AML-193 (cell line): ENCODE measurements around the gene RAPGEF4.
"Not testable (repeated sequence)": the region's sequence is repeated elsewhere in the genome, so short reads cannot be mapped to it uniquely, and the experiment has no call there.

Experiments used
- DNase-seq, 2 experiments: peaks; one replicate each; lab custom pipeline; 2025; lab: John Stamatoyannopoulos, UW

Gene RAPGEF4

GRCh38 chr2:173033084-173033483, 297.4 kb downstream of the RAPGEF4 start:
- no peak for DNase-seq

DNA sequence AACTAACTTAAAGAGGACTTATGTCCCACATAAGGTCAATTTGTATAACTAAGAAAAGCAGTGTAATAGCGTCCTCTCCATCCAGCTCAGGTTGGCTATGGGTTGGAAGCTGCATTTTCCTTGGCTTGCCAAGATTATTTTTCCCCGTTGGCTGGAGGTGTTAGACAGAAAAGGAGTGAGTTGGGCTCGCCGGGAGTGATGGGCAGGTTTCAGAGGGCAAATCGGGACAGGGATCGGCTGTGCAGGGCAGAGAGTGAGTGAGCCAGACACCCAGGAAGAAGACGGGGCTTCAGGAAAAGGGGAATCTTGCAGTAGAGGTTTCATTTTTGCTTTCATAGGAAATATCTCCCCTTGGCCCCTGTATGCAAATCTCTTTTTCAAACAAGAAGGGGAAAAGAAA, 298.5 kb downstream of the RAPGEF4 start:
- no peak for DNase-seq

- no peak for DNase-seq
These were observed 301.8 kb downstream of the RAPGEF4 start for GRCh38 chr2:173037245-173038120.

- DNase-seq, result not testable (repeated sequence)
These were observed 302.6 kb downstream of the RAPGEF4 start for GRCh38 chr2:173038257-173038656.

DNA sequence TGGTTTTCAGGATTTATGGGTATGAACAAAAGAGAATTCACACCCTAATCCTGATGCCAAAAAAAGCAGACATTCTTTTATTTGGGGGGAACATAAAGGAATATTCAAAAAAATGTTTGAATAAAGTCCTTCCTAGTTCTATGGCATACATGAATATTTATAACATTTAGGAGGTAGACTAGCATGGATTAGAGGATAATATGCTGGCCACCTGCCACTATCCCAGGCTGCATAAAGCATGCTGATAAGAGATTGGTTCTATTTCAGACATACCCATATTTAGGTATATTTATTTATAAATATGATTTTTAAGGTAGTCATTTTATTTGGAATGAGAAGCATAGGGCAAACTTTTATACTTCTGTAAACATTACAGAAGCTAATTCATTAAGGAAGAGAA, 305.1 kb downstream of the RAPGEF4 start:
- DNase-seq, result no peak

- DNase-seq, result no peak
These were observed 307.8 kb downstream of the RAPGEF4 start for GRCh38 chr2:173043476-173043875.

DNA sequence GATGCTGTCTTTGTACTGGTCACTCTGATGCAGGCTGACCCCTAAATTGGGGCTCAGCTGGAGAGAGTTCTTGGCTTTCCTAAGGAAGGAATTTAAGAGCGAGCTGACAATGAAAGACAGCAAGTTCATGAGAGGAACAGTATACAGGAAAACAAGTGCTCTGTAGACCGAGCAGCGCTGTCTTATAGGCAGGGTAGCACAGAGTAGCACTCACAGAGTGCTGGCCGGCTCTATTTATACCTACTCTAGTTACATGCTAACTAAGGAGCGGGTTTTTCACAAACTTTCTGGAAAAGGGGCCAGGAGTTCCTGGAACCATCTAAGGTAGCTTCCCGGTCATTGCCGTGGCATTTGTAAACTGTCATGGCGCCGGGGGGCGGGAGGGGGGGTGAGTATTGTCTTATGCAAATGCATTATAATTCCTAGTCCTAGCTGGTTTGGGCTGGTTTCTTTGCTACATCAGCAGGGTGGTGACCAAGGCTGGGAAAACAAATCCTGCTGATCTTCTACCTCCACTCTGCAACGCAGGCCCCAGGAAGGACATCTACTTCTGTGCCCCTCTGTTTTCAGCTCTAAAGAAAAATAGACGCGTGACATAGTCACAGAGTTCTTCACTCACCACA, 308.4 kb downstream of the RAPGEF4 start:
- no peak for DNase-seq

DNA sequence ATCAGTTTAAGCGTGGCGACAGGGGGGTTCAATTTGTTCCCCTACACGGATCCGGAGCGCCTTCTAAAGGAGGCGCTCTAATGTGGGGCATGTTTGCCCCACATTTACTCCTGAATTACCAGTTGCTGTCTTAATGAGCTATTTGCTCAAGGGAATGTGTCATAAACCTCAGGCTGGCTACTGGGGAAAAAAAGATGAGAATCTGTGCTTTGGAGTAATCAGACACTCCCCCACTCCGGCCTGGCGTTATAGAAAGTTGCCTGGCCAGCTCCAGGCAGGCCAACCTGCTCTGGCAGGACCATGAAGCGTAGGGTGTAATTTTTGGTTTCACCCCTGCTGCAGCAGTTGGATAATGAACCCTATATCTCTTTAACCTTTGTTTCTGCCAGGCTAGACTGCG, 309.0 kb downstream of the RAPGEF4 start:
- DNase-seq, result no peak

DNA sequence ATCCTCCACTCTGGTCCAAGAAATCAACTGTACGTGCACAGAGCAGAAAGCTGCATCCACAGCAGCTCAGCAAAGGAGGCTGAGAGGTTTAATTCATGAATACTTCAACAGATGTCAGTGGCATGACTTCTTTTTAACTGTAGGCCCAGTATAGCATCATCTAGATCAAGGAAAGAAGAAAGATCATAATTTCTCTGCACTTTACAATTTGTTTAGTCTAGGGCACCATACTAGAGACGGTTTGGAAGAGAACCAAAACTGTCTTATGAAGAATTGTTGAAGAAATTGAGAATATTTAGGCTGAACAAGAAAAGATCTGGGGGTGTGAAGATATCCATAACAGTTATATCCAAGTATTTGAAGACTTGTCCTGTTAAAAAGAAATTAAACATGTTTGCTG, 309.5 kb downstream of the RAPGEF4 start:
- DNase-seq, result no peak

GRCh38 chr2:173048522-173048896, 312.9 kb downstream of the RAPGEF4 start:
- no peak for DNase-seq

DNA sequence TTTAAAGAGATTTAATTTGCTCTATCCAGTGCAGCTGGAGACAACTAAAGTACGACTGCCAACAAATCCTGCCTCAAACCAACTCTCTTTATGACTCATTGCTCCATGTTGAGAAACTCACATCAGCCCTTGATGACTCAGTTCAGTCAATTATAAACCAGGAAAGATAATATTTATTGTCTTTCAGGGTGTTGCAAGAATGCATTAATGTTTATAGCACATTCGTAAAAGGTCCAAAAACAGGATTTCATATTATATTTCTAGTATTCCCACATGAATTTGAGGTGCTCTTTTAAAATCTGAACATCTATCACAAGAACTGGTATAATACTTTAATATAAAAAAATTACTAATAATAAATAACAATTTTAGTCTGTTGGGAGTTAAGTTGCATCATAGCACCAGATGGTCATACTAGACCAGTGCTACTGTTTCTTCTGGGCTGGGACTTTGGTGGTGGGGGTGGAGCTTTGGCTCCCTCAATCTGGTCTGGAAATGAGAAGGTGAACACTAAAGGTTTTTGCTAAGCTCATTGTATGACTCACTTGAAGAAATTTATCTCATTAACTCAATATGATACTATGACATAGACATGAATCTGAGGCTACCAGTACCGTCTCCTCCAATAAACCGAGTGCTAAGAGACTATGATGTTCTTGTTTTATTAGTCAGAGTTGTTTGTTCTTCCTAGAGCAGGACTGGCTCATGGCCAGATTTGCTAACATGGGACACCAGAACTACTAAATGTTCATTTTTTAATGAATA, 313.4 kb downstream of the RAPGEF4 start:
- peak; percentile 74 for DNase-seq

DNA sequence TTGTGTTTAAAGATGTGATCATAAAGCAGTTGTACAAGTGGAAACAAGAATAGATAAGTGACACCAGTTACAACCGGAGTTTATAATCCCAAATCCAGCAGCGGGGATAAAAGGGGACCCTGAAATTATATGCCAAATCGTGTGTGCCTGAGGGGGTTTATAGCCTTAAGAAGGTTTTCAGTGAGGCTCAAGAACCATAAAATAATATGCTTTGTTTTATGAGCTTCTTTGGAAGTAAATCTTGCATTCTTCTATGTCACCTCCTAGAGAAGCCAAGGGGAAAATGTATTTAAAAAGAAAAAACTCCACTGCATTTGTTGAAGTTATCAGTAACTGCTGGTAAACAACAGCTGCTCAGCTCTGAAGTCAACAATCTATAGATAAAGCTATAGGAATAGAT, 314.2 kb downstream of the RAPGEF4 start:
- no peak for DNase-seq

- no peak for DNase-seq
These were observed 315.0 kb downstream of the RAPGEF4 start for GRCh38 chr2:173050684-173051083.

- peak; percentile 48 to 59 for DNase-seq
These were observed 316.0 kb downstream of the RAPGEF4 start for GRCh38 chr2:173051463-173052215.

- no peak for DNase-seq
These were observed 317.5 kb downstream of the RAPGEF4 start for GRCh38 chr2:173053043-173053699.

GRCh38 chr2:173054466-173054865, 318.8 kb downstream of the RAPGEF4 start:
- no peak for DNase-seq

DNA sequence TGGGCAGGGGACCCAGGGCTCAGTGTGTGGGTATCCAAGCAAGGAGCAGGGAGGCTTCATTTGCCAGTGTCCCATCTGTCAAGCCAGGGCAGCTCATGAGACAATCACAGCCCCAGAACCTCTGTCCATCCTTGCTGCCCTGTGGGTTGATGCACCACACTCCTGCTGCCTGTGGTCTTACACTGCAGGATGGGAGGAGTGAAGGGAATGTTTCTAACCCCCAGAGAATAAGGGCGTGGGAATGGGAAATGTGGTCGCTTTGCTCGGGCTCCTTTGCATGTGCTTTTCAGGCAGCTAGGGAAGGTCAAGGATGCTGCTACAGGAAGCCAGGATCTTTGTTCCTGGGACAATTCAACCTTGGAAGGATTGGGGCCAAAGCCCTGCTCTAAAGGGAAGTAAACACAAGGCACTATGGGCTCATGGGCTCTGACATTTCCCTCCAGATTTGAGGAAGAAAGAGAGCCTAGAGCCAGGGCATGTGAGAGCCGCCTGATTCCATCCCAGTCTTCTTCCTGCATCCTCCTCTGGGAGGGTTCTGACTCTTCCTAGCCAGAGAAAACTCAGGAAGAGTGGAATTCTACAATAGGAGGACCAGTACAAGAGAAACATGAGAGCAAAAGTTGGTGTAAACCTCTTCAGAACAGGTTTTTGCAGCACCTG, 321.2 kb downstream of the RAPGEF4 start:
- no peak for DNase-seq

DNA sequence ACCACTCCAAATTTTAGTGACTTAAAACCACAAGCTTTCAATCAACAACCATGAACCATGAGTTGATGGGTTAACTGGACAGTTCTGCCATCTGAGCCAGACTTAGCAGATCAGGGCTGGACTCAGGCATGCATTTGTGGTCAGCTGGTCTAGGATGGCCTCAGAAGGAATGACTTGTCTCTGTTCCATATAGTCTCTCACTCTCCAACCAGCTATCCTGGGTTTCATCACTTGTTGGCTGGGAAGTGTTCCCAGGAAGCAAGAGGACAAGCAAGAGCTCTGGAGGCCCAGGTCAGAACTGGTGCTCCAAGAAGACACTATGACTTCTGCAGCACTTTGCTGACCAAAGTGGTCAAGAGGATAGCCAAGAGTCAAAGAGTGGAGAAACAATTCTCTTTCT, 322.5 kb downstream of the RAPGEF4 start:
- no peak for DNase-seq

- DNase-seq, result no peak
These were observed 323.0 kb downstream of the RAPGEF4 start for GRCh38 chr2:173058673-173059072.

DNA sequence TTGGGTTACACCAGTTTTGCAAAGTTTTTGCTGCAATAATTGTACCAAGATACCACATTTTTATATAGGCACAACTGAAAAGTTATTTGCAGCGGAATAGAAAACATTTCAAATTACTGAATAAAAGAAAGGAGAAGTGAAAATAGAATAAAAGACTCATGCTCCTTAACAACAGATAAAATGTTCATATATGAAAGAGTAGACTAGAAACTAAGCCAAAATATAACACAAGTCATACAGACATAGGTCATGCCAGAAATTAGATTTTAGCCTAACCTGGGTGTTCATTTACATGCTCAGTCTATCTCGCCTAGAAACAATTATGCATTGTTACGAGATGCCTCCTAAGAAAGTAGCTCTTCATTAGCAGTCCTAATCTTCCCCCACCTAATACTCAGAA, 323.6 kb downstream of the RAPGEF4 start:
- no peak for DNase-seq

- DNase-seq, result peak in 1 of 2 experiments; percentile 3
These were observed 324.4 kb downstream of the RAPGEF4 start for GRCh38 chr2:173059971-173060461.
